HL-60 (cell line): ENCODE data around the gene EFHC1.

ENCODE experiments used
- REST ChIP-seq: IDR thresholded peaks from 2 replicates; pipeline ENCODE4 v1.6.1; 2012; ENCODE audit warnings: low read depth; ENCODE audit not compliant: insufficient replicate concordance
- TF ChIP-seq, protein P1 (sequence below): IDR thresholded peaks from one replicate; pipeline ENCODE4 v1.5.1; 2011; ENCODE audit warnings: low read length, control low read depth, inconsistent platforms; ENCODE audit not compliant: insufficient read depth

DNA sequence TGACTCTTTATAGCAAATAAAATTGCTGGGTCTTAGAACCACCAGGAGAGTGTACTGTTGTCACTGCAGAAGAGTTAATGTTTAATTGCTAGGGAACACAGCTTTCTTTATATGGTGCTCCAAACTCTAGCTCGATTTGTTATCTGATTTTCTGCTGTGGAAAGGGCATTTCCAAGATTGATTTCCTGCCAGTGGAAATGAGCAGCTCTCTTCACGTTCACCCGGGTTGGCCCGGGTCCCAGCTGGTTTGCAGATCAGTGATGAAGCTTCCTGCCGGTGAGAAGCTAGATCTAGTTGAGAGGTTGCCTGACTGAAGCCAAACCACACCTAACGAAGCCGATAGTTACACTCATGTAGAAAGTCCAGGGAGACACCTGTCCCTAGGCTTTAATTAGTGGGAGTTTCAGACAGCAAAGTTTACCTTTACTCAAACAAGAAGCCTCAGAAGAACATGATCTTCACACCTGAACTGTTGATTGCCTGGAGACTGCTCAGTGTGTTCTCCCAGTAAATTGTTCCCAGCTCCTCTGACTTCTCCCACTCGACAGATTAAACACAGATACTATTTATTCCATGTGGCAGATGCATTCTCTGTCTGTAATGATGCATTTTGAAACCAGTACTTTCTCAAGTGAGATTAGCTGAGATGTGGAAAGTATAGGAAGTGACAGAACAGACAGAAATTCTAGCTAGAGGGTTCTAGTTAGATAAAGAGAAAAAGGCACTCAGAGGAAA, 30.3 kb upstream of the EFHC1 start:
- TF ChIP-seq, protein P1, sequence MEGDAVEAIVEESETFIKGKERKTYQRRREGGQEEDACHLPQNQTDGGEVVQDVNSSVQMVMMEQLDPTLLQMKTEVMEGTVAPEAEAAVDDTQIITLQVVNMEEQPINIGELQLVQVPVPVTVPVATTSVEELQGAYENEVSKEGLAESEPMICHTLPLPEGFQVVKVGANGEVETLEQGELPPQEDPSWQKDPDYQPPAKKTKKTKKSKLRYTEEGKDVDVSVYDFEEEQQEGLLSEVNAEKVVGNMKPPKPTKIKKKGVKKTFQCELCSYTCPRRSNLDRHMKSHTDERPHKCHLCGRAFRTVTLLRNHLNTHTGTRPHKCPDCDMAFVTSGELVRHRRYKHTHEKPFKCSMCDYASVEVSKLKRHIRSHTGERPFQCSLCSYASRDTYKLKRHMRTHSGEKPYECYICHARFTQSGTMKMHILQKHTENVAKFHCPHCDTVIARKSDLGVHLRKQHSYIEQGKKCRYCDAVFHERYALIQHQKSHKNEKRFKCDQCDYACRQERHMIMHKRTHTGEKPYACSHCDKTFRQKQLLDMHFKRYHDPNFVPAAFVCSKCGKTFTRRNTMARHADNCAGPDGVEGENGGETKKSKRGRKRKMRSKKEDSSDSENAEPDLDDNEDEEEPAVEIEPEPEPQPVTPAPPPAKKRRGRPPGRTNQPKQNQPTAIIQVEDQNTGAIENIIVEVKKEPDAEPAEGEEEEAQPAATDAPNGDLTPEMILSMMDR = no peak
- TF ChIP-seq REST = no peak
